ENCODE data around the gene CP. TPM values are rescaled to one million over a fixed set of nuclear protein-coding genes. Genes with fewer than 3 reads are reported as not detected.
"Not testable (repeated sequence)": the region's sequence is repeated elsewhere in the genome, so short reads cannot be mapped to it uniquely, and the experiment has no call there.

CP gene
- total RNA-seq, 1 donor from 2014 or later, result 6.2 TPM

GRCh38 chr3:149197669-149198068 is 24.0 kb downstream of the CP start:
- no peaks in the 10 kb centered on the region for H3K36me3 ChIP-seq
- intact Hi-C loops (cut with micrococcal nuclease), result no loop called here
- TF ChIP-seq CTCF (IDR thresholded peaks at IDR 0.05; ENCODE audit: borderline replicate concordance), result no peak
- peak overlapping the region; percentile 30 for H3K4me3 ChIP-seq
- no peak overlapping the region for H3K27ac ChIP-seq (replicated peaks)
- no peak for DNase-seq
- no peaks in the 10 kb centered on the region for H3K27me3 ChIP-seq (ENCODE audit: low read depth)
- H3K4me1 ChIP-seq, result no peaks in the 10 kb centered on the region
- no peaks in the 10 kb centered on the region for H3K9me3 ChIP-seq (replicated peaks)

- intact Hi-C loops (cut with micrococcal nuclease); H3K4me1 ChIP-seq; H3K9me3 ChIP-seq (replicated peaks); DNase-seq; H3K27ac ChIP-seq (replicated peaks); H3K36me3 ChIP-seq; H3K27me3 ChIP-seq (ENCODE audit: low read depth): not testable (repeated sequence)
- peak overlapping the region; percentile 30 for H3K4me3 ChIP-seq
Observed at GRCh38 chr3:149196805-149197592, 24.6 kb downstream of the CP start.

GRCh38 chr3:149195221-149195620 is 26.4 kb downstream of the CP start:
- intact Hi-C loops (cut with micrococcal nuclease), result no loop called here
- no peaks in the 10 kb centered on the region for H3K36me3 ChIP-seq
- no peaks in the 10 kb centered on the region for H3K9me3 ChIP-seq (replicated peaks)
- H3K27ac ChIP-seq (replicated peaks), result no peak overlapping the region
- H3K4me1 ChIP-seq, result no peaks in the 10 kb centered on the region
- TF ChIP-seq CTCF (IDR thresholded peaks at IDR 0.05; ENCODE audit: borderline replicate concordance), result no peak
- no peak for DNase-seq
- H3K4me3 ChIP-seq, result no peak overlapping the region
- H3K27me3 ChIP-seq (ENCODE audit: low read depth), result no peaks in the 10 kb centered on the region

- Histone ChIP-seq H3K4me1 (no peaks in the 10 kb centered on the region), H3K27me3 (ENCODE audit: low read depth) (no peaks in the 10 kb centered on the region), H3K4me3 (no peak overlapping the region), H3K9me3 (replicated peaks) (no peaks in the 10 kb centered on the region), H3K36me3 (no peaks in the 10 kb centered on the region), H3K27ac (replicated peaks) (no peak overlapping the region)
- no peak for DNase-seq
- intact Hi-C loops (cut with micrococcal nuclease), result no loop called here
- TF ChIP-seq CTCF (IDR thresholded peaks at IDR 0.05; ENCODE audit: borderline replicate concordance), result no peak
Observed at GRCh38 chr3:149188494-149188893, 33.1 kb downstream of the CP start.

- DNase-seq, result no peak
- intact Hi-C loops (cut with micrococcal nuclease), result no loop called here
- no peaks in the 10 kb centered on the region for H3K4me1 ChIP-seq
- H3K4me3 ChIP-seq, result no peak overlapping the region
- no peaks in the 10 kb centered on the region for H3K9me3 ChIP-seq (replicated peaks)
- H3K36me3 ChIP-seq, result no peaks in the 10 kb centered on the region
- no peak overlapping the region for H3K27ac ChIP-seq (replicated peaks)
- H3K27me3 ChIP-seq (ENCODE audit: low read depth), result no peaks in the 10 kb centered on the region
- TF ChIP-seq CTCF (IDR thresholded peaks at IDR 0.05; ENCODE audit: borderline replicate concordance), result no peak
Observed at GRCh38 chr3:149186721-149187120, 34.9 kb downstream of the CP start.

- no peak for DNase-seq
- no peak overlapping the region for H3K27ac ChIP-seq (replicated peaks)
- no peaks in the 10 kb centered on the region for H3K9me3 ChIP-seq (replicated peaks)
- no peaks in the 10 kb centered on the region for H3K27me3 ChIP-seq (ENCODE audit: low read depth)
- intact Hi-C loops (cut with micrococcal nuclease), result no loop called here
- H3K4me3 ChIP-seq, result no peak overlapping the region
- no peak for TF ChIP-seq CTCF (IDR thresholded peaks at IDR 0.05; ENCODE audit: borderline replicate concordance)
- H3K4me1 ChIP-seq, result no peaks in the 10 kb centered on the region
- H3K36me3 ChIP-seq, result no peaks in the 10 kb centered on the region
Observed at GRCh38 chr3:149186219-149186618, 35.4 kb downstream of the CP start.

Data from left ventricle myocardium inferior (tissue), 1 donor.